ENCODE results near the gene GMDS.

DNA sequence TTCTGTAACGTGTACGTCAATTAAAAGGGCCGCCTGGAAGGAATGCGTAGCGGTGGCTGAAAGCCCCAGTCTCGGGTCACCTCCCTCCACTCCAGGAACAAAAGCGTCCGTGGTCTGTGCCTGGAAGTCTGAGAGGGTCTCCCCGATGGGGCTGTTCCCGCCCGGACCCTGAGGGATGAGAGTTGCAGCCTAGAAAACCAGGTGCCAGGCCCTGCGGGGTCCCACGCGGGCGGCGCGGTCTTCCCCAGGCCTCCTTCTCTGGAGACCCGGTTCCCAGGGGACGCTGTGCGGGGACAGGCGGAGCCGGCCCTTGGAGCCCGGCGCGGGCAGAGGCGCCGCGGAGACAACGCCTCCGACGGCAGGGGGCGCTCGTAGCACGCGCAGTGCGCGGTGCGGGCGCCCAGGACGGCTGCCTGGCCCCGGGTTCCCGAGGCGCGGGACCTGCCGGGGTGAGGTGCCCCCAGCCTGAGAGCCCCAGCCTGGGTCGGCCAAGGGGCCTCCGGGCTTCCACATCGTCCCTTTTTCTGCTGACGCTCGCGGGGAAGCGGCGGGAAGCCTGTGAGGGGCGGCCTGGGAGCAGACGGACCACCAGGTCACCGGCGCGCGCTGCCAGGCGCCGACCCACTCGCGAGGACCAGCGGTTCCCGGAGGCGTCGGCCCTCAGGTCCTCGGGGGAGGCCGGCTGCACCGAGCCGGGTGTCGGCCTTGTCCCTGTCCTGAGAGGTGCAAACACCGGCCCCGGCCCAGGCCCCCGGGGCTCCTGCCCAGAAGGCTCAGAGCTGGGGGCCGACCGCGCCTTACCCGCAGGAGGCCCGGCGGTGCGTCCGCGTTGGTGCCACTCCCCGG, 641.0 kb downstream of the GMDS start:
- TF ChIP-seq, protein P1, sequence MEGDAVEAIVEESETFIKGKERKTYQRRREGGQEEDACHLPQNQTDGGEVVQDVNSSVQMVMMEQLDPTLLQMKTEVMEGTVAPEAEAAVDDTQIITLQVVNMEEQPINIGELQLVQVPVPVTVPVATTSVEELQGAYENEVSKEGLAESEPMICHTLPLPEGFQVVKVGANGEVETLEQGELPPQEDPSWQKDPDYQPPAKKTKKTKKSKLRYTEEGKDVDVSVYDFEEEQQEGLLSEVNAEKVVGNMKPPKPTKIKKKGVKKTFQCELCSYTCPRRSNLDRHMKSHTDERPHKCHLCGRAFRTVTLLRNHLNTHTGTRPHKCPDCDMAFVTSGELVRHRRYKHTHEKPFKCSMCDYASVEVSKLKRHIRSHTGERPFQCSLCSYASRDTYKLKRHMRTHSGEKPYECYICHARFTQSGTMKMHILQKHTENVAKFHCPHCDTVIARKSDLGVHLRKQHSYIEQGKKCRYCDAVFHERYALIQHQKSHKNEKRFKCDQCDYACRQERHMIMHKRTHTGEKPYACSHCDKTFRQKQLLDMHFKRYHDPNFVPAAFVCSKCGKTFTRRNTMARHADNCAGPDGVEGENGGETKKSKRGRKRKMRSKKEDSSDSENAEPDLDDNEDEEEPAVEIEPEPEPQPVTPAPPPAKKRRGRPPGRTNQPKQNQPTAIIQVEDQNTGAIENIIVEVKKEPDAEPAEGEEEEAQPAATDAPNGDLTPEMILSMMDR (optimal IDR thresholded peaks at IDR 0.05 in 1 of 3, IDR thresholded peaks at IDR 0.05 in 1 of 3, conservative IDR thresholded peaks at IDR 0.05 in 1 of 3; ENCODE audit: extremely low read depth in 1 of 3, insufficient read depth in 2 of 3, low read length in 3 of 3) = peak in 2 of 3 experiments; percentile 85 to 86
- no peak for TF ChIP-seq EZH2 (IDR thresholded peaks at IDR 0.05; ENCODE audit: low read length)

Data from keratinocyte (primary cell).